NCI-H2081 treated with DMSO at 0.1 percent for 48 hours (cell line): ENCODE measurements around the gene SH2D1A.
"Not testable (repeated sequence)": the region's sequence is repeated elsewhere in the genome, so short reads cannot be mapped to it uniquely, and the experiment has no call there.

ENCODE experiments used
- DNase-seq: peaks from one replicate; lab custom pipeline; 2025; lab: John Stamatoyannopoulos, UW

The SH2D1A gene

GRCh38 chrX:124346117-124346876 lies at the start of gene SH2D1A:
TSS of gene SH2D1A (plus strand) at chrX:124346563. CDS start at chrX:124346643, 80 bp downstream.
- DNase-seq, result no peak

- DNase-seq, result not testable (repeated sequence)
Measured at GRCh38 chrX:124299323-124299722, 47.0 kb upstream of the SH2D1A start.

- DNase-seq, result no peak
Measured at GRCh38 chrX:124300405-124300804, 46.0 kb upstream of the SH2D1A start.

- no peak for DNase-seq
Measured at GRCh38 chrX:124307253-124307907, 39.0 kb upstream of the SH2D1A start.

GRCh38 chrX:124325732-124326131 lies 20.6 kb upstream of the SH2D1A start:
- no peak for DNase-seq

GRCh38 chrX:124328765-124329164 lies 17.6 kb upstream of the SH2D1A start:
- no peak for DNase-seq

- no peak for DNase-seq
Measured at GRCh38 chrX:124332481-124333424, 13.6 kb upstream of the SH2D1A start, which contains the start of gene TEX13D. TSS of gene TEX13D (plus strand) at chrX:124332660. CDS start at chrX:124332918, 258 bp downstream.

- no peak for DNase-seq
Measured at GRCh38 chrX:124333862-124334261, 12.5 kb upstream of the SH2D1A start.

- not testable (repeated sequence) for DNase-seq
Measured at GRCh38 chrX:124334555-124334954, 11.8 kb upstream of the SH2D1A start.

- DNase-seq, result no peak
Measured at GRCh38 chrX:124335598-124335997, 10.8 kb upstream of the SH2D1A start.

- DNase-seq, result no peak
Measured at GRCh38 chrX:124337916-124338315, 8.4 kb upstream of the SH2D1A start.

GRCh38 chrX:124338733-124339514 lies 7.4 kb upstream of the SH2D1A start:
- no peak for DNase-seq

- DNase-seq, result no peak
Measured at GRCh38 chrX:124341396-124342132, 4.8 kb upstream of the SH2D1A start.

GRCh38 chrX:124342174-124342867 lies 4.0 kb upstream of the SH2D1A start:
- DNase-seq, result no peak

- no peak for DNase-seq
Measured at GRCh38 chrX:124343016-124343415, 3.3 kb upstream of the SH2D1A start.

GRCh38 chrX:124344246-124344645 lies 2.1 kb upstream of the SH2D1A start:
- no peak for DNase-seq

- DNase-seq, result no peak
Measured at GRCh38 chrX:124346877-124347241, 496 bp downstream of the SH2D1A start.

- DNase-seq, result no peak
Measured at GRCh38 chrX:124347242-124347641, 879 bp downstream of the SH2D1A start.

- DNase-seq, result no peak
Measured at GRCh38 chrX:124348182-124348581, 1.8 kb downstream of the SH2D1A start.

- DNase-seq, result no peak
Measured at GRCh38 chrX:124348885-124349453, 2.6 kb downstream of the SH2D1A start.
